HEK293 (cell line): ENCODE measurements around the gene DNAH6.

ENCODE experiments used
- CTCF ChIA-PET: fragments of 350-600 bp; formaldehyde crosslinking; extraction: SDS; loops from one replicate; lab custom pipeline; 2021; ENCODE audit warnings: antibody characterized with exemption; lab: Yijun Ruan, JAX
- POLR2A ChIA-PET: fragments of 300-600 bp; formaldehyde crosslinking; extraction: SDS; loops from one replicate; lab custom pipeline; 2020; ENCODE audit warnings: antibody characterized with exemption, inconsistent platforms; lab: Yijun Ruan, JAX
- H3K27ac ChIP-seq: fragments of 200-500 bp; sonication (Bioruptor generic); 2 replicates; pipeline ENCODE4 v1.5.1; 2014; ENCODE audit warnings: low read depth, low read length, control low read depth, inconsistent platforms; ENCODE audit errors: extremely low read depth
- H3K36me3 ChIP-seq, 2 experiments: fragments of 200-500 bp in 1 of 2; sonication (Bioruptor generic) in 1 of 2; 1 replicate in 1 of 2; 2 replicates in 1 of 2; pipeline ENCODE4 v1.5.1; 2014 to 2017; ENCODE audit warnings: inconsistent platforms in 2 of 2, low read length in 2 of 2; ENCODE audit not compliant: control insufficient read depth in 2 of 2, insufficient read depth in 1 of 2
- H3K4me1 ChIP-seq: fragments of 200-500 bp; sonication (Bioruptor generic); 2 replicates; pipeline ENCODE4 v1.5.1; 2014; ENCODE audit warnings: mild to moderate bottlenecking, low read length, inconsistent platforms; ENCODE audit not compliant: control insufficient read depth, insufficient read depth
- H3K4me3 ChIP-seq: 2 replicates; pipeline ENCODE4 v1.5.1; 2011; ENCODE audit warnings: low read depth, mild to moderate bottlenecking, control low read depth, low read length, moderate library complexity
- H3K9me3 ChIP-seq: fragments of 200-500 bp; sonication (Bioruptor generic); 2 replicates; pipeline ENCODE4 v1.5.1; 2014; ENCODE audit warnings: low read depth, low read length, inconsistent platforms; ENCODE audit not compliant: control insufficient read depth, insufficient read depth
- YY2 ChIP-seq: fragments of 450-650 bp; formaldehyde crosslinking; IDR thresholded peaks from 2 replicates; pipeline ENCODE4 v1.5.1; 2016; ENCODE audit warnings: missing biosample characterization, missing genetic modification characterization
- ZBTB8A ChIP-seq: fragments of 450-650 bp; formaldehyde crosslinking; IDR thresholded peaks from 2 replicates; pipeline ENCODE4 v1.5.1; 2016; ENCODE audit warnings: missing biosample characterization, missing genetic modification characterization
- ZFP41 ChIP-seq: fragments of 450-650 bp; formaldehyde crosslinking; IDR thresholded peaks from 2 replicates; pipeline ENCODE4 v1.5.1; 2016; ENCODE audit warnings: missing biosample characterization, missing genetic modification characterization, borderline replicate concordance
- ZNF18 ChIP-seq: fragments of 450-650 bp; formaldehyde crosslinking; IDR thresholded peaks from 2 replicates; pipeline ENCODE4 v1.5.1; 2016; ENCODE audit warnings: missing biosample characterization, missing genetic modification characterization
- ZNF184 ChIP-seq: fragments of 450-650 bp; IDR thresholded peaks from 2 replicates; pipeline ENCODE4 v1.5.1; 2018; ENCODE audit warnings: missing biosample characterization, mild to moderate bottlenecking, missing genetic modification characterization
- ZNF19 ChIP-seq: fragments of 450-650 bp; formaldehyde crosslinking; IDR thresholded peaks from 2 replicates; pipeline ENCODE4; 2016; ENCODE audit warnings: missing biosample characterization, missing genetic modification characterization, low read depth
- ZNF350 ChIP-seq: fragments of 450-650 bp; formaldehyde crosslinking; IDR thresholded peaks from 2 replicates; pipeline ENCODE4 v1.5.0; 2017; ENCODE audit warnings: missing biosample characterization, mild to moderate bottlenecking, missing genetic modification characterization
- ZNF514 ChIP-seq: fragments of 450-650 bp; formaldehyde crosslinking; IDR thresholded peaks from 2 replicates; pipeline ENCODE4 v1.5.1; 2016; ENCODE audit warnings: missing biosample characterization, missing genetic modification characterization
- ZNF518A ChIP-seq: fragments of 450-650 bp; formaldehyde crosslinking; conservative IDR thresholded peaks from 2 replicates; pipeline ENCODE4 v1.5.1; 2016; ENCODE audit warnings: low read depth, missing biosample characterization, missing genetic modification characterization
- ZNF596 ChIP-seq: fragments of 450-650 bp; IDR thresholded peaks from 2 replicates; pipeline ENCODE4 v1.5.0; 2018; ENCODE audit warnings: missing biosample characterization, mild to moderate bottlenecking, missing genetic modification characterization, moderate library complexity
- ZNF626 ChIP-seq: fragments of 450-650 bp; sonication (Bioruptor Pico); formaldehyde crosslinking; IDR thresholded peaks from 2 replicates; pipeline ENCODE4 v1.5.1; 2018; ENCODE audit warnings: missing biosample characterization, missing genetic modification characterization, inconsistent platforms
- ZNF677 ChIP-seq: fragments of 450-650 bp; IDR thresholded peaks from 2 replicates; pipeline ENCODE4 v1.5.0; 2018; ENCODE audit warnings: missing biosample characterization, mild to moderate bottlenecking, missing genetic modification characterization, moderate library complexity
- ZNF785 ChIP-seq: fragments of 450-650 bp; formaldehyde crosslinking; IDR thresholded peaks from 2 replicates; pipeline ENCODE4 v1.5.1; 2016; ENCODE audit warnings: missing biosample characterization, missing genetic modification characterization
- TF ChIP-seq, protein P1 (sequence below): fragments of 450-650 bp; formaldehyde crosslinking; IDR thresholded peaks from 2 replicates; pipeline ENCODE4 v1.5.1; 2016; ENCODE audit warnings: missing biosample characterization, missing genetic modification characterization

The DNAH6 gene

DNA sequence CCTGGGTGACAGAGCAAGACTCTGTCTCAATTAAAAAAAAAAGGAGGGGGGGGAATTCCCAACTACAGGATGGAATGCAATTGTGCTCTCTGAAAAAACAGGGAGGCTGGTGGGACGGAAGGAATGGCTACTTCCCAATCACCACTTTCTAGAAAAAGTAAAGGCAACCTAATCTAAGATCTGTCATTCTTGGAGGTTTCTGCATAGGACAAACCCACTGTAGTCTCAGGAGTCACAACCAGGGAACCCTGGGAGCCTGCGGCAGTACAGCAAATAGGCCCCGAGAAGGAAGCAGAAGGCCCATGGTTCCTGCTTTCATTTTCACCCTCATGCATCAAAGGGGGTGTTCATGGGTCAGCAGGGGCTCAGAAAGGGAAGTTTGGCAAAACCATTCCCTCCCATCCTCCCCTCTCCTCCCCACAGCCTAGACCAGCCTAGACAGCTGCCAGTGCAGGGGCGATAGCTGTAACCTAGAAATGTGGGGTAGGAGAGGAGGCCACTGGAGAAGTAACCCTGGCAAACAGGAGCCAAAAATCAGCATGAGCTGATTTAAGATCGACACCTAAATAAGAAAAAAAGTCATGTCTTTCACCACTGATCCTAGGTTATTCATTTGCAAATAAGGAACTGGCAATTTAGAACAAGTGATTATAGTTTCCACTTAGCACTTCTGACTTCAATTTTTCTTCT, 316.6 kb downstream of the DNAH6 start:
- H3K36me3 ChIP-seq: no peaks in the 10 kb centered on the region
- TF ChIP-seq ZNF596 (tag by site-specific recombination): no peak
- no peak for TF ChIP-seq ZNF18 (tag by site-specific recombination)
- TF ChIP-seq, all 188 proteins: peak for 0
- POLR2A ChIA-PET: no interaction called here
- no peaks in the 10 kb centered on the region for H3K9me3 ChIP-seq
- CTCF ChIA-PET: no interaction called here
- no peaks in the 10 kb centered on the region for H3K4me1 ChIP-seq
- no peak overlapping the region for H3K27ac ChIP-seq
- H3K4me3 ChIP-seq: no peak overlapping the region

- Histone ChIP-seq H3K4me3 (no peak overlapping the region), H3K27ac (no peak overlapping the region), H3K36me3 (no peaks in the 10 kb centered on the region), H3K4me1 (no peaks in the 10 kb centered on the region), H3K9me3 (no peaks in the 10 kb centered on the region)
- ChIA-PET CTCF (no interaction called here), POLR2A (no interaction called here)
- TF ChIP-seq ZNF785 (tag by site-specific recombination) (no peak), ZNF350 (tag by site-specific recombination) (no peak), ZBTB8A (no peak), ZNF19 (tag by site-specific recombination) (no peak)
- TF ChIP-seq, protein P1, sequence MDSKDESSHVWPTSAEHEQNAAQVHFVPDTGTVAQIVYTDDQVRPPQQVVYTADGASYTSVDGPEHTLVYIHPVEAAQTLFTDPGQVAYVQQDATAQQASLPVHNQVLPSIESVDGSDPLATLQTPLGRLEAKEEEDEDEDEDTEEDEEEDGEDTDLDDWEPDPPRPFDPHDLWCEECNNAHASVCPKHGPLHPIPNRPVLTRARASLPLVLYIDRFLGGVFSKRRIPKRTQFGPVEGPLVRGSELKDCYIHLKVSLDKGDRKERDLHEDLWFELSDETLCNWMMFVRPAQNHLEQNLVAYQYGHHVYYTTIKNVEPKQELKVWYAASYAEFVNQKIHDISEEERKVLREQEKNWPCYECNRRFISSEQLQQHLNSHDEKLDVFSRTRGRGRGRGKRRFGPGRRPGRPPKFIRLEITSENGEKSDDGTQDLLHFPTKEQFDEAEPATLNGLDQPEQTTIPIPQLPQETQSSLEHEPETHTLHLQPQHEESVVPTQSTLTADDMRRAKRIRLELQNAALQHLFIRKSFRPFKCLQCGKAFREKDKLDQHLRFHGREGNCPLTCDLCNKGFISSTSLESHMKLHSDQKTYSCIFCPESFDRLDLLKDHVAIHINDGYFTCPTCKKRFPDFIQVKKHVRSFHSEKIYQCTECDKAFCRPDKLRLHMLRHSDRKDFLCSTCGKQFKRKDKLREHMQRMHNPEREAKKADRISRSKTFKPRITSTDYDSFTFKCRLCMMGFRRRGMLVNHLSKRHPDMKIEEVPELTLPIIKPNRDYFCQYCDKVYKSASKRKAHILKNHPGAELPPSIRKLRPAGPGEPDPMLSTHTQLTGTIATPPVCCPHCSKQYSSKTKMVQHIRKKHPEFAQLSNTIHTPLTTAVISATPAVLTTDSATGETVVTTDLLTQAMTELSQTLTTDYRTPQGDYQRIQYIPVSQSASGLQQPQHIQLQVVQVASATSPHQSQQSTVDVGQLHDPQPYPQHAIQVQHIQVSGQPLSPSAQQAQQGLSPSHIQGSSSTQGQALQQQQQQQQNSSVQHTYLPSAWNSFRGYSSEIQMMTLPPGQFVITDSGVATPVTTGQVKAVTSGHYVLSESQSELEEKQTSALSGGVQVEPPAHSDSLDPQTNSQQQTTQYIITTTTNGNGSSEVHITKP (tag by site-specific recombination): no peak
Measured at GRCh38 chr2:84833481-84834150, 317.3 kb downstream of the DNAH6 start.

GRCh38 chr2:84836215-84836614, 319.9 kb downstream of the DNAH6 start:
- ChIA-PET POLR2A (no interaction called here), CTCF (no interaction called here)
- Histone ChIP-seq H3K4me3 (no peak overlapping the region), H3K4me1 (no peaks in the 10 kb centered on the region), H3K9me3 (no peaks in the 10 kb centered on the region), H3K36me3 (no peaks in the 10 kb centered on the region), H3K27ac (no peak overlapping the region)
- TF ChIP-seq YY2 (no peak), ZNF518A (tag by site-specific recombination) (no peak), ZFP41 (tag by site-specific recombination) (no peak), ZNF677 (tag by site-specific recombination) (no peak), ZNF184 (no peak), ZNF514 (tag by site-specific recombination) (no peak), ZNF626 (tag by site-specific recombination) (no peak)
